GM12878 (cell line): ENCODE measurements around the gene ZSCAN18.

Experiments used
- ATF2 ChIP-seq: IDR thresholded peaks from 2 replicates; pipeline ENCODE4 v1.6.1; 2012; ENCODE audit warnings: low read length, inconsistent platforms
- ETV6 ChIP-seq, 2 experiments: fragments of 450-650 bp in 1 of 2; IDR thresholded peaks in 1 of 2; conservative IDR thresholded peaks in 1 of 2; 2 replicates each; pipeline ENCODE4 v1.6.1; 2014; ENCODE audit warnings: antibody characterized with exemption in 1 of 2, borderline replicate concordance in 1 of 2, low read depth in 1 of 2, mild to moderate bottlenecking in 1 of 2, moderate library complexity in 1 of 2
- HDGF ChIP-seq: fragments of 450-650 bp; IDR thresholded peaks from 2 replicates; pipeline ENCODE4 v1.6.1; 2016; ENCODE audit warnings: antibody characterized with exemption
- NR2F1 ChIP-seq: fragments of 450-650 bp; conservative IDR thresholded peaks from 2 replicates; pipeline ENCODE4 v1.6.1; 2017; ENCODE audit warnings: mild to moderate bottlenecking
- POLR2A ChIP-seq: IDR thresholded peaks from 2 replicates; pipeline ENCODE4 v1.6.1; 2011; ENCODE audit warnings: low read depth, mild to moderate bottlenecking, low read length
- SP1 ChIP-seq: IDR thresholded peaks from one replicate; pipeline ENCODE4 v1.6.1; 2011; ENCODE audit warnings: low read depth, low read length
- ZBTB11 ChIP-seq: fragments of 450-650 bp; formaldehyde crosslinking; IDR thresholded peaks from 2 replicates; pipeline ENCODE4 v1.5.0; 2022; ENCODE audit warnings: mild to moderate bottlenecking, missing genetic modification characterization
- TF ChIP-seq, protein P1 (sequence below): IDR thresholded peaks from 2 replicates; pipeline ENCODE4 v1.6.1; 2012; ENCODE audit warnings: mild to moderate bottlenecking, low read depth, low read length
- TF ChIP-seq, protein P2 (sequence below), 3 experiments: IDR thresholded peaks in 2 of 3; conservative IDR thresholded peaks in 1 of 3; 2 replicates each; pipeline ENCODE4 v1.5.1; 2011; ENCODE audit warnings: low read depth in 3 of 3, low read length in 3 of 3, mild to moderate bottlenecking in 3 of 3, control low read depth in 2 of 3, moderate library complexity in 2 of 3, inconsistent platforms in 1 of 3, mixed read lengths in 1 of 3; ENCODE audit not compliant: control insufficient read depth in 2 of 3, insufficient read depth in 1 of 3; ENCODE audit errors: extremely low read depth in 1 of 3

GRCh38 chr19:58108546-58108817, 10.5 kb upstream of the ZSCAN18 start:
- TF ChIP-seq SP1 (no peak), ATF2 (no peak), NR2F1 (no peak), POLR2A (no peak), HDGF (no peak), ETV6 (conservative IDR thresholded peaks at IDR 0.05 in 1 of 2, IDR thresholded peaks at IDR 0.05 in 1 of 2; ENCODE audit: borderline replicate concordance in 1 of 2, low read depth in 1 of 2) (no peak), ZBTB11 (CRISPR knock-in tag) (no peak)
- TF ChIP-seq, protein P1, sequence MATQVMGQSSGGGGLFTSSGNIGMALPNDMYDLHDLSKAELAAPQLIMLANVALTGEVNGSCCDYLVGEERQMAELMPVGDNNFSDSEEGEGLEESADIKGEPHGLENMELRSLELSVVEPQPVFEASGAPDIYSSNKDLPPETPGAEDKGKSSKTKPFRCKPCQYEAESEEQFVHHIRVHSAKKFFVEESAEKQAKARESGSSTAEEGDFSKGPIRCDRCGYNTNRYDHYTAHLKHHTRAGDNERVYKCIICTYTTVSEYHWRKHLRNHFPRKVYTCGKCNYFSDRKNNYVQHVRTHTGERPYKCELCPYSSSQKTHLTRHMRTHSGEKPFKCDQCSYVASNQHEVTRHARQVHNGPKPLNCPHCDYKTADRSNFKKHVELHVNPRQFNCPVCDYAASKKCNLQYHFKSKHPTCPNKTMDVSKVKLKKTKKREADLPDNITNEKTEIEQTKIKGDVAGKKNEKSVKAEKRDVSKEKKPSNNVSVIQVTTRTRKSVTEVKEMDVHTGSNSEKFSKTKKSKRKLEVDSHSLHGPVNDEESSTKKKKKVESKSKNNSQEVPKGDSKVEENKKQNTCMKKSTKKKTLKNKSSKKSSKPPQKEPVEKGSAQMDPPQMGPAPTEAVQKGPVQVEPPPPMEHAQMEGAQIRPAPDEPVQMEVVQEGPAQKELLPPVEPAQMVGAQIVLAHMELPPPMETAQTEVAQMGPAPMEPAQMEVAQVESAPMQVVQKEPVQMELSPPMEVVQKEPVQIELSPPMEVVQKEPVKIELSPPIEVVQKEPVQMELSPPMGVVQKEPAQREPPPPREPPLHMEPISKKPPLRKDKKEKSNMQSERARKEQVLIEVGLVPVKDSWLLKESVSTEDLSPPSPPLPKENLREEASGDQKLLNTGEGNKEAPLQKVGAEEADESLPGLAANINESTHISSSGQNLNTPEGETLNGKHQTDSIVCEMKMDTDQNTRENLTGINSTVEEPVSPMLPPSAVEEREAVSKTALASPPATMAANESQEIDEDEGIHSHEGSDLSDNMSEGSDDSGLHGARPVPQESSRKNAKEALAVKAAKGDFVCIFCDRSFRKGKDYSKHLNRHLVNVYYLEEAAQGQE = no peak
- TF ChIP-seq, protein P2, sequence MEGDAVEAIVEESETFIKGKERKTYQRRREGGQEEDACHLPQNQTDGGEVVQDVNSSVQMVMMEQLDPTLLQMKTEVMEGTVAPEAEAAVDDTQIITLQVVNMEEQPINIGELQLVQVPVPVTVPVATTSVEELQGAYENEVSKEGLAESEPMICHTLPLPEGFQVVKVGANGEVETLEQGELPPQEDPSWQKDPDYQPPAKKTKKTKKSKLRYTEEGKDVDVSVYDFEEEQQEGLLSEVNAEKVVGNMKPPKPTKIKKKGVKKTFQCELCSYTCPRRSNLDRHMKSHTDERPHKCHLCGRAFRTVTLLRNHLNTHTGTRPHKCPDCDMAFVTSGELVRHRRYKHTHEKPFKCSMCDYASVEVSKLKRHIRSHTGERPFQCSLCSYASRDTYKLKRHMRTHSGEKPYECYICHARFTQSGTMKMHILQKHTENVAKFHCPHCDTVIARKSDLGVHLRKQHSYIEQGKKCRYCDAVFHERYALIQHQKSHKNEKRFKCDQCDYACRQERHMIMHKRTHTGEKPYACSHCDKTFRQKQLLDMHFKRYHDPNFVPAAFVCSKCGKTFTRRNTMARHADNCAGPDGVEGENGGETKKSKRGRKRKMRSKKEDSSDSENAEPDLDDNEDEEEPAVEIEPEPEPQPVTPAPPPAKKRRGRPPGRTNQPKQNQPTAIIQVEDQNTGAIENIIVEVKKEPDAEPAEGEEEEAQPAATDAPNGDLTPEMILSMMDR (IDR thresholded peaks at IDR 0.05 in 2 of 3, conservative IDR thresholded peaks at IDR 0.05 in 1 of 3; ENCODE audit: control insufficient read depth in 2 of 3, extremely low read depth in 1 of 3, insufficient read depth in 1 of 3, low read depth in 3 of 3, low read length in 3 of 3) = no peak
